GM21786 (cell line): Measurements from ENCODE around the gene CD36.
A peak's percentile ranks its signal among the peaks of the same experiment; 100 is the strongest.

Experiments
- ATAC-seq: cut with Tn5 transposase; IDR thresholded peaks from one replicate; pipeline ENCODE4 v1.9.1; 2021; ENCODE audit not compliant: unreplicated experiment

CD36 gene

DNA sequence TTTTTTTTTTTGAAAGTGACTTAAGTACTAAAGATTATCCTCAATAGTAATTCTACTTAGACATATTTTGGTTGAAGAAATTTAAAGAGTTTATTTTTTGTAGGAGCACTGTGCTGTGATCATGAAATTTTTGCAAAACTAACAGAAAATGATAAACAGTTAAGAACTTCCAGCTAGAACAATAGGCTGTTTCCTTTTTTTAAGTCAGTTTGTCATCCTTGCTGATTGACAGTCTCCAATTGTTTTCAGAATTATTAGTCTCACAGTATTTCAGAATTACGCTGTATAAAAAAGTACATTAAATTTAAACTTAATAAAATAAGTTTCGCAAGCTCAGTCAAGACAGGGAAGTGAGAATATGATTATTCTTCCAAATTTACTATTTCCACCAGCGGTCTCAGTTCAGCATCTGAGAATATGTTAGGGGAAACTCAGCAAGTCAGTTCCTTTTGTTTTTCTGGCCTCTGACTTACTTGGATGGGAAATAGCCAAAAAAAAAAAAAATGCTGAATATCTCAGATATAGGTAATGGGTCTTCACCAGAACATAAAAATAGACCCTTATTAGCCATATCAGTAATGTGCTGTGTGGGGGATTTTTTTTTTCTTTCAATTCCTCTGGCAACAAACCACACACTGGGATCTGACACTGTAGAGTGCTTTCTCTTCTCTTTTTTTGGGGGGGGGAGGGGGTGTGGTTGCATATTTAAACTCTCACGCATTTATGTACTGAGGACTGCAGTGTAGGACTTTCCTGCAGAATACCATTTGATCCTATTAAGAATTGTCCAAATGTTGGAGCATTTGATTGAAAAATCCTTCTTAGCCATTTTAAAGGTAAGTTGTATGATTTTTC, at the start of gene CD36:
Gene CD36 (plus strand): TSS at position 732 of the 855 bp plus-strand sequence. CDS start 8,099 bp downstream, outside the sequence.
- peak; percentile 85 for ATAC-seq

- no peak for ATAC-seq
Observed at GRCh38 chr7:80589631-80590030, 48.8 kb upstream of the CD36 start.

DNA sequence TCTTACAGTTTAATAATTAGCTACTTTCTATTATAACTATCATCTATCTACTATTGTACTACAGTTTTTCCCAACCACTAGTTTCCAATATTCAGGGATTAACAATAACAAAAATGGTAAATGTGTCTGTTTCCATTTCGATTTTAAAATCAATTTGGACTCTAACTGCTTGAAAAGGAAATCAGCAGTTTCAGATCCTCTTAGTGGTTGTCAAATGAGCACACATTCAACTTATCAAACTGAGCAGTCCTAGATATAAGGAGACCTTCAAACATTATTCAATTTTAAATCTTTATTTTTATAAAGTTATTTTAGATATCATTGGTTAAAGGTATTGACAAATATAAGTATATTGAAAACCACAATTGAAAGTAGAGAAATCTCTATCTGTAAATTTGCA, 46.8 kb upstream of the CD36 start:
- ATAC-seq, result no peak

DNA sequence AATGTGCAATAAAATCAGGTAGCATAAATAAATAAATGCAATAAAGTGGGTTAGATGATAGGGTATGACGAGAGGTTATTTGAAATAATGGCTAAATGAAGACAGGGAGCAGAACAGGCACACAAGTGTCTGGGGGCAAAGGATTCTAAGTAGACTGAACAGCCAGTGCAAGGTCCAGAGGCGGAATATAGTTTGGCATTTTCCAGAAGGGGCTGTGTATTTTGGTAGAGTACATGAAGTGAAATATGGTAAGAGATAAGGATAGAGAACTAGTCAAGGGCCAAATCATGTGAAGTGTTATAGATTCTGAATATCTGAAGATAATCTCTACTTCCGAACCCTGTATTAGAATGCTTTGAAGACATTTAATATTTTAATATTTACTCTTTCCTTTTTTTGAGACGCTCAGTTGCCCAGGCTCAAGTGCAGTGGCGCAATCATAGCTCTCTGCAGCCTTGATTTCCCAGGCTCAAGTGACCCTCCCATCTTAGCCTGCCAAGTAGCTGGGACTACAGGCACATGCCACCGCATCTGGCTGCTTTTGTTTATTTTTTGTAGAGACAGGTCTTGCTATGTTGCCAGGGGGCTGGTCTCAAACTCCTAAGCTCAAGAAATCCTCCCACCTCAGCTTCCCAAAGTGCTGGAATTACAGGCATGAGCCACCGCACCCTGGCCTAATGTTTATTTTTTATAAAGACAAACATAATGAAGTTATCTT, 44.4 kb upstream of the CD36 start:
- no peak for ATAC-seq

GRCh38 chr7:80596933-80597517, 41.4 kb upstream of the CD36 start:
- no peak for ATAC-seq

DNA sequence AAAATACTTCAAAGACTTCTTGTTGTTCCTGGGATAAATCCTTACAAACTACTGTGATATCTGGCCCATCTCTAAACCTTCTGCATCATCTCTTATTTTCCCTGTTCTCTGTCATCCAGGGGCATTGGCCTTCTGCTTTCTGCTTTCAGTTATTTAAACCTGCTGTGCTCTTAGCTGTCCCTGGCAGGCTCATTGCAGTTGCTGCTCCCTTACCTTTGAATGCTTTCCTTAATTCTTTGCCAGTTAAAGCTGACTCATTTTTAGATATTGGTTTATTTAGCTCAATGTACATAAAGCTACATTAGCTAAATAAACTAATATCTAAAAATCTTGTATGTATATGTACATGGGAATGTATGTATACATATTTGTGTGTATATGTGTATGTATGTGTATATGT, 40.6 kb upstream of the CD36 start:
- ATAC-seq, result no peak

GRCh38 chr7:80600046-80600445, 38.4 kb upstream of the CD36 start:
- ATAC-seq, result no peak

GRCh38 chr7:80601999-80602398, 36.4 kb upstream of the CD36 start:
- ATAC-seq, result no peak

GRCh38 chr7:80603940-80604339, 34.5 kb upstream of the CD36 start:
- no peak for ATAC-seq

GRCh38 chr7:80604436-80604835, 34.0 kb upstream of the CD36 start:
- ATAC-seq, result no peak

DNA sequence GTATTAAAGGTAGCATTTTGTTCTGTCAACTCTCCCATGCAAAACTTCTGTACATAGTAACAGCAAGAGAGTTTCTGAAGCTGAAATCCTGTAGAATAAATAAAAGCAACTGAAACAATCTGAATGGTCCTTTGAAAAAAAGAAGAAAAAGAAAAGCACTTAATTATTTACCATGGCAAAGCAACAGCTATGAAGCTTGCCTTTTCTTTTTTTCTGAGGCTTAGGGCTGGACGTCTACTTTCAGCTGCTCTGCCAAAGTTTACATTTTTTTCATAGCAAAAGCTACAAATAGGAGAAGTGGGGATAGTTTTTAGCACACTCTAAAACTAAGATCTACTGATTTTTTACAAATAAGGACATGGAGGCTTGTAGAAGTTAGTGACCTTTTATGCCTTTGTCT, 31.3 kb upstream of the CD36 start:
- no peak for ATAC-seq

- ATAC-seq, result no peak
Observed at GRCh38 chr7:80608336-80608735, 30.1 kb upstream of the CD36 start.

GRCh38 chr7:80609751-80610150, 28.7 kb upstream of the CD36 start:
- ATAC-seq, result no peak

DNA sequence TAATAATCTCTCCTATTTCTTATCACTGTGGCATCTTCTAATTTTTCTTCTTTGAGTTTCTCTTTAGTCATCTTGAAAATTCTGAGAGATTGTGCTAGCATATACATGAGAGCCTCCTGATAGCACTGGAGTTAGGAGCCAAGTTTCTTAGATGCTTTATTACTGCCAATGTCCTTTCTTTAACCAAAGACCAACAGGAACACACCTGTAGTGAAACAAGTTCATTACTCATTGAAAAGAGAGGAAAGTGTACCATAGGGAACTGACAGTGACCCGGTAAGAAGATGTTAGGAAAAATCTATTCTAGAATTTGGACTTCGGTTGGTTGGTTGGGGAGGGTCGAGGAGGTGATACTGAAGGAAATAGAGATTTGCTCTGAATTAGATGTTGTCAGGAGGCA, 27.1 kb upstream of the CD36 start:
- ATAC-seq, result no peak

GRCh38 chr7:80611779-80612178, 26.7 kb upstream of the CD36 start:
- no peak for ATAC-seq

GRCh38 chr7:80612880-80613279, 25.6 kb upstream of the CD36 start:
- ATAC-seq, result no peak

- ATAC-seq, result no peak
Observed at GRCh38 chr7:80613519-80613918, 24.9 kb upstream of the CD36 start.

DNA sequence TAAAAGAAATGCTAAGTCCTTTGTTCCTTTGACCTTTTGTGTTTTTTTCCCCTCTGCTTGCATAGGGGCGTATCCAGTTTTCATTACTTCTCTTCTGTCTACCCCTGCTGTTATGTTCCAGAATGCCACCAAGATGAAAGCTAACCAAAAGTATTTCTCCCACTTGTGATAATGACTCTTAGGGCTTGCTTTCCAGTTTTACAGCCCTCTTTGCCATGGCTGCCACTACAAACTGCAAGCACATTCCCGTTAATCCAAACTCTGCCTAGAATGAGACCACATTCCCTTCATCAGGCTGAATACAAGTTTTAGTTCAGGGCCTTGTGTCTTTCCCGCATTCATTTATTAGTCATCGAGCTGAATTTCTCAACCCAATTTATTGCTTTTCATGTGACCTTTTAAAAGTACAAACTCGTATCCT, 23.6 kb upstream of the CD36 start:
- ATAC-seq, result no peak

DNA sequence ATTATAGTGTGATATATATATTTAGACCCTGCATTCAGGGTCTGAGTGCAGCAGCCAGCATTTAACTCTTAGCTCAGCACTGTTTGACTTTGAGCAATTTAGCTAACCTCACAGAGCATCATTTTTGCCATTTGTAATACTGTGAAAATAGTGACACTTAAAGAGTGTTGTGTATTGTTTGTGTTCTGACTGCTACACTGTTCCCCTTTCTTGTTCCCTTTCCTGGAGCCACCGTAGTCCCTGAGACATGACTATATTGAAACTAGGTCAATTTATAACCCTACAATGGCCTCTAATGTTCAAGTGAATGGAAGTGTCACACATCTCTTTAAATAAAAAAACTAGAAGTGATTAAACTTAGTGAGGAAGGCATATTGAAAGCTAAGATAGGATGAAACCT, 20.3 kb upstream of the CD36 start:
- ATAC-seq, result no peak

GRCh38 chr7:80619741-80620140, 18.7 kb upstream of the CD36 start:
- ATAC-seq, result no peak

DNA sequence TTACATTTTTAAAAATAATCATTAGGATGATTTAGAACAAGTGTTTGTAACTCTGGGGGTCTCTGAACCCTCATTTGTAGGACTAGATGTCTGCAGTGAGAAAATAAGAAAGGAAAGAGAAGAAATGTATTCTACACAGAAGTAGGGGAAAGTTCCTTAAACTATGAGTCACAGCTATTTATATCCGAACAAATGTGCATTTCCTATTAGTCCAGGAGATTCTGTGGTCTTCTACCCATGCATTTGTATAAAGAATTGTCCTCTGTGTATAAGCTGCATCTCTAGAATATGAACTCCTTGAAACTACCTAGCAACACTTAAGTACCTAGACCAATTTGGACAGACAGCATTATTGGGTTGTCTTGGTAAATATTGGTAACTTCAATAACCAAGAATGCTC, 15.9 kb upstream of the CD36 start:
- ATAC-seq, result no peak
